NCI-H1048 (cell line): ENCODE data around the gene FXYD1.
A peak's percentile ranks its signal among the peaks of the same experiment; 100 is the strongest.

Experiments
- DNase-seq: peaks from one replicate; lab custom pipeline; 2025; lab: John Stamatoyannopoulos, UW

FXYD1 gene

DNA sequence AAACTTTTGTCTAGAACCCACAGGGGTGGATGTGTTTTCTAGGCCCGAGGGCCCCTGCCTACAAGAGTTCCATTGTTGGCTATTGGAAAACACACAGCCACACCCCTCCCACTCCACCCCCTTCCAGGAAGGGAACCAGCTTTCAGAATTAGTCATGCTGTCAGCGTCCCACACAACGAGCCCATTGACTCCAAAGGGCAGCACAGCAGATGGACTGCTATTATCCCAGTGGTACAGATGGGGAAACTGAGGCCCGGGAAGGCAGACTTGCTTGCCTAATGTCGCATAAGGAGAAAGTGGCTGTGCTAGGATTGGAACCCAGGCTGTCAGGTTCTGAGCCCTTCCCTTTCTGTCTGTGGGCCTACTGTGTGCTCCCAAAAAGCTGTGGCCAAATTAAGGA, 31.1 kb upstream of the FXYD1 start:
- DNase-seq, result no peak

DNA sequence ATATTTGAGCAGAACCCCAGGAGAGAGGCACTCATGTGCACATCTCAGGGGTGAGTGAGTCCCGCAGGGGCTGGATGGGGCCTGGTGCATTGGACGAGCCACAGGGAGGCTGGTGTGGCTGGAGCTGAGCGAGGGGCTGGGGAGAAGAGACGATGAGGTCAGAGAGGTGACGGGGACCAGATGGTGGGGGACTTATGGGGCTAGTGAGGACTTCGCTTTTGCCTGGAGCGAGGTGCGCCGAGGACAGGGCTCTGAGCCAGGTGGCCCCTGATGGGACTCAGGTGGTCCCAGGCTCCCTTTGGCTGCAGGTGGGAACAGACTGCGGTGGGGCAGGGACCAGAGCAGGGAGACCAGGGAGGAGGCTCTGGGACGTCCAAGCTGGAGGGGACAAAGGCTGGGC, 29.9 kb upstream of the FXYD1 start:
- DNase-seq, result no peak

DNA sequence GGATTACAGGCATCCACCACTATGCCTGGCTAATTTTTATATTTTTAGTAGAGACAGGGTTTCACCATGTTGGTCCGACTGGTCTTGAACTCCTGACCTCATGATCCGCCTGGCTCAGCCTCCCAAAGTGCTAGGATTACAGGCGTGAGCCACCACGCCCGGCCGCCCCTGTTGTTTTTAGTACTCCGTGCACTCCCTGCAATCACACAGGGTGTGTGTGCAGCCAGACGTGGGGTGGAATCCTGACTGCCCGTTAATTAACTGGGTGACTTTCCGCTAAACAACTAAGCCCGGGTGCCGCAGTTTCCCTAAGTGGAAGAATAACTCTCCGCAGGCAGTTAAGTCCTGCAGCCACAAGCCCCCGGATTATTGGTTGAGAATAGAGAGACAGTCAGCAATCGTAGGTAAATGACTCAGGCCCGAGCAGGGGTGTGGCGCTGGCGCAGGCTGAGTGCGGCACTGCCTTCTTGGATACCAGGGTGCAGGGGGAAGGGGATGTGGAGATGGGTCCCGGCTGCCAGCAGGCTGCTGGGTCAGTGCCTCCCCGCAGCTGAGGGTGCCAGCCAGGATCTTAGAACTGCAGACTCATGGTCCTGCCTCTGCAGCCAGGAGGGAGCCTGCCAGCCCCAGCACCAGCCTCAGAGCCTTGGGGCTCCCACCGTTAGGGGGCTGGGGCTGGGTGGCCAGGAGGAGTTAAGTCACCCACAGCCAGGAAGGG, 29.1 kb upstream of the FXYD1 start:
- no peak for DNase-seq

DNA sequence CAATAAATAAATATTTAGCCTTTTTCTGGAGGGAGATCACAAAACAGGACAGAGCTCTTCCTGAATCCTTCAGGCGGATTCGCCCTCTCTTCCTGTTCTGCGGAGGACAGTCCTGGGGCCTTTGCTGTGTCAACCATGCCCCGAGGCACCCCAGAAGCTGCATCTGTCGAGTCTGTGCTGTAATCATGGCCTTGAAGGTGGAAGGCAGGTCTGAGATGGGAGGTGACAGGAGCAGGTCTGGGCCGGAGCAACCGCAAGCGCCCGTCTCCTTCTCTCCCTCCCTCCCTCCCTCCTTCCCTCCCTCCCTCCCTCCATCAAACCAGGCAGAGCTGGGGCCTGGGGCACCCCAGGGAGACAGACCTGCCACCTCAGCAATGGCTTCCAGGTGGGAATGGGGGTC, 27.6 kb upstream of the FXYD1 start:
- DNase-seq, result no peak

DNA sequence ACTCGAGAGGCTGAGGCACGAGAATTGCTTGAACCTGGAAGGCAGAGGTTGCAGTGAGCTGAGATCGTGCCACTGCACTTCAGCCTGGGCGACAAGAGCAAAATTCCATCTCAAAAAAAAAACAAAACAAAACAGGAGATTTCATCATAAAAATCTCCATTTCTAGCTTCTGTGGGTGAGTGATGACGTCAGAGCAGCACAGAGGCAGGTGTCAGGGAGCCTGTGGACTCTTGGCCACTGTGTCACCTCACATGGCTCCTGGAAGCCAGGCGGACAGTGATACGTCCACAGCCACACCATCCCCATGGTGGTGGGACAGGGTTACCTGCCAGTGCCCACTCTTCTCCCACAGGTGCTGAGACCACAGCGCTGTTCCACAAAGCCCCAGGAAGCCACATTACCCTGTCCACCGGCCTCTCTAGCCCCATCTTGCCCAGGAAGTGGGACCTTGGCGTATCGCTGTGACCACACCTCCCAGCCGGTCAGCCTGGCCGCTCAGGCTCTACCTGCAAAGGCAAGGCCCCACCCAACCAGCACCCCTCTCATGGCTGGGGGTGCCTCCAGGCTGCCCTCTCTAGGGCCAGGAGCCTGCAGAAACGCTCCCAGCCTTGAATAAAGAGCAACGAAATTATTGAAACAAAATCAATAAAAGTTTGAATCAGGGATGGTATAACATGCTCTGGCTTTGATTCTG, 25.5 kb upstream of the FXYD1 start:
- no peak for DNase-seq

DNA sequence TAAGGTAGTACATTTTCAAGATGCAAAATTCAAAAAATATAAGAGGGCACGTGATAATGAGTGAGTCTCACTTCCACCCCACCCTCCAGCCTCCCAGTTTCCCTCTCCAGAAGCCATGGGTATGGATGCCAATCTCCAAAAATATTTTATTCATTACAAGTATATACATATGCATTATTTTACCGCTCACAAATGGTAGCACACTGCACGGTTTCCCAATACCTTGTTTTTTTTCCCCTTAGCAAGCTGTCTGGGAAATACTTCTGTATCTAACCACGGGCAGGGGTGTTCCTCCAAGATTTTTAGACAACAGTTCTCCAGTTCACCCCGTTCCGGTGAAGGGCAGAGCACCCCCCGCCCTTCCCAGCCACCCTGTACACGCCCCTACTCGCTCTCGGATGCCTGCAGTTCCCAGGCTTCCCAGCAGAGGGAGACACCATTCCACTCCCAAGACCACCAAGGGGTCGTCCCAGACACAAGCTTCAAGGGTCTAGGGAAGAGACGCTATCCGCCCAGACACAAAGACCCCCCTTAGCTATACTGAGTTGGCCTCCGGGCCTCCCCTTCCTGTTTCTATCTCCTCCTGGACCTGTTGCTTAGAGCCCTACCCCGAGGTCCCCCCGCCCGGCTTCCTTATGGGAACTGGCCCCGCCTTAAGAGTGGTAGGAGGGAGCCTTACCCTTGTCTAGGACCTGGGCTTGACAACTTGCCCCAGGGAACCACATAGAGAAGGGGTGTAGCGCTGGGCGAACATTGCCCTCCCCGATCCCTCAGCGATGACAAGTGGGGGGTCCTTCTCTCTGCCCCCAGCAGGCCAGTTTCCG, 24.1 kb upstream of the FXYD1 start:
- DNase-seq, result peak; percentile 29

DNA sequence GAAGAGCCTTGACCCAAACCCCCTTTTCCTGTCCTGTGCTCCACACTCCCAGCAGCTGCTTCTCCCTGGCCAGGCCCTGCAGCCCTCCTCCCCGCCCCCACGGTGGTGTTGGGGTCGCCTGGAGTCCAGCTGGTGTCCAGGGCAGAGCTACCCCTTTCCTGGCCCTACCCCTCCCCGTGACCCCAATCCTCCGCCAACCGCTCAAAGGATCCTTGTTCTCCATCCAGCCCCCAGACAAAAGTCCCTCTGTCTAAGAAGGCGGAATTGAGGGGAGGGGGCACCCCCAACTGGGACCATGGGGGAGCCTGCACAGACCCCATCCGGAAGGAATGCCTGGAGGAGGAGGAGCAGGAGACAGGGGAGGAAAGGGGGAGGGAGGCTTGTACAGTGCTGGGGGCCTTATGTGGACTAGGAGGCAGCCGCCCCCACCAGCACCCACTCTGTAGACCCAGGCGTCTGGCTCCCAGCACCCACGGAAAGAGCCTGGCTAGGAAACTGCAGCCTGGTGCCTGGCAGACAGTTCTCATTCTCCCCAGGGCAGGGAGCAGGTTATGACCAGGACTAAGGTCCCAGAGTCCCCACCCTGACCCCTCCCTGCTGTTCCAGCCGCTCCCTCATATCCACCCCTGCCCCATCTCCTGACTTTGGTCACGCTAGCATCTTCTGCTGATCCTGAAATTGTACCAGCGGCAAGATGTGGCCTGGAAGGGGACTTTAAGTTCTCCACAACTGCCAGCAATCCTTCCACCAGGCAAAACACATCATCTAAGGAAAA, 23.3 kb upstream of the FXYD1 start, which contains the start of gene FXYD3:
TSS of gene FXYD3 (plus strand) at position 647 of the 775 bp plus-strand sequence. CDS start 3,554 bp downstream, outside the sequence.
- no peak for DNase-seq

DNA sequence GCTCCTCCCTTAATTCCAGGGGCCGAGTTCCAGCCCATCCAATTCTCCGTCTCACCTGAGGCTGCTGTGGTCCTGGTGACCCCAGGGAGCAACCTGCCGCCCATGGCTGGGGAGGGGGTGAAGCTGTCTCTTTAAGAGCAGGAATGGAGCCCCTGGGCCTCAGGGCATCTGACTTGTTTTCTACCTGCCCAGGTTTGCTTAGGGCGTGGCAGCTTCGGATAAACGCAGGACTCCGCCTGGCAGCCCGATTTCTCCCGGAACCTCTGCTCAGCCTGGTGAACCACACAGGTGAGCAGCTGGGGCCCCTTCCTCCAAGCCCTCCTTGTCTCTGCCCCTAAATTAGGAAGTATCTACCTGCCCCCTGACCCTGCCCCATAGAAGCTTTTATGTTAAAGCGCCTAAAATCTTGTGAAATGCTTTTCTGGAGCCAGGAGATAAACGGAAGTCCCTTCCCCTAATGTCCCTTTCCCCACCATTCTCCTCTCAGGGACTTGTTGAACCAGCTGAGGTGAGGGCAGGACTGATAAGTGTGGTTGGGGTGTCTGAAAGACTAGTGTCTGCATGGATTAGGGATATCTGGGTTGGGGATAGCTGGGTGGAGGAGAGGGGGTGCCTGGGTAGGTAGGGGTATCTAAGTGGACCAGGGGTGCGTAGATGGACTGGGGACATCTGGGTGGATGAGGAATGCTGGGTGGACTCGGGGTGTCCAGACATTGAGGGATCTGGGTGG, 22.4 kb upstream of the FXYD1 start:
- no peak for DNase-seq

DNA sequence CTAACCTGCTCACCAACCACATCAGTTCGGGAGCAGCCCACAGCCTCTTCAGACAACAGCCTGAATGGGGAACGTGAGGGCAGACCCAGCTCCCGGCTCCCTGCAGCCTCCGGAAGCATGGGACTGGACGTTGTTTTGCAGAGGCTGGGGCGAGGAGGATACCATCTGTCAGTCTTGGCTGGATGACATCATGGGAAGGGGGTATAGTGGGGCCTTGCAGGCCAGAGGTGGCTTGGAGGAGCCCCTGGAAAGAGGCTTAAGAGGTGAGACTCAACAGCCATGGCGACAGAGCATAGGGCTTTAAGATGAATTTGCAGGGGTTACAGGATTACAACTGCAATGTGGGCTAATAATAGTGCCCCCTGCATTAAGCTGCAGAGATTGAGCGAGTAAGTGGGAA, 21.5 kb upstream of the FXYD1 start:
- DNase-seq, result no peak

DNA sequence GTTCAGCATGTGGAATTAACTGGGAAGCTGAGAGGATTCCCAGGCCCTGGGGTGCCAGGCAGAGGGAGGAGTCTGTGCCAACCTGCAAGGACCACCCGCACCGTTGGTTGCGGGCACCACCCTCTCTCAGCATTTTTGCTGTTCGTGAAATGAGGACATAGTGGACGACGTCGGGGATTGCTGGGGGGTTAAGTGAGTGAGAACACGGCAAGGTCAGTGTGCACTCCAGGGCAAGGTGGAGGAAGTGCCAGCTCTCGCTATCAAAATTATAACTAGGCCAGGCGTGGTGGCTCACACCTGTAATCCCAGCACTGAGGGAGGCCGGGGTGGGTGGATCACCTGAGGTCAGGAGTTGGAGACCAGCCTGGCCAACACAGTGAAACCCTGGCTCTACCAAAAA, 20.8 kb upstream of the FXYD1 start:
- no peak for DNase-seq

DNA sequence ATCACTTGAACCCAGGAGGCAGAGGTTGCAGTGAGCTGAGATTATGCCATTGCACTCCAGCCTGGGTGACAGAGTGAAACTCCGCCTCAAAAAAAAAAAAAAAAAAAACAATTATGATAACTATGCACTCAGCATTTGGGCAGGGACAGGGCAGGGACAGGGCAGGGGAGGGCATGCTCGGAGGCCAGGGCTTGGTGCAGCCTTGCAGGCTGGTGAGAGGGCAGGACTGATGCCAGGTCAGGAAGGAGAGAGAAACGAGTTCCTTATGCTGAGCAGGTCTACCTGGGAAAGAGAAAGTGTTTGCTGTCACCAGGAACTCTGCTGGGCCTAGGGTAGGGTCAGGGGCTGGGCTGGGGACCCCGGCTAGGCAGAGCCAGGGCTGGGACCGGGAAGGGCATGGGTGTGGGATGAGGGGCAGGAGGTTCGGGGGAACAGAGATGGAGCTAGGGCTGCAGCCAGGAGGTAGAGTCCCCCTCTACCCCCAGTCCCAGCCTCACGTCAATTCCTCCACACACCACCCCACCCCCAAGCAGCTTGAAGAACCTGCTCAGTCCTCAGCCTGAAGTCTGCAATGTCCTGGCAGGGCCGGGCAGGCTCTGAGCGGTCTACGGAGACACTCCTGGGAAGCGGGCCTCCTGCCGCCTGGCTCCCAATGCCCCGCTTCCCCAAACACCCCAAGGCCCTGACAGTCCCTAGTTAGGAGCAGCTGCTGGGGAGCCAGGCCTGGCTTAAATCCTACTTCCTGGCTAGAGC, 20.2 kb upstream of the FXYD1 start:
- no peak for DNase-seq

DNA sequence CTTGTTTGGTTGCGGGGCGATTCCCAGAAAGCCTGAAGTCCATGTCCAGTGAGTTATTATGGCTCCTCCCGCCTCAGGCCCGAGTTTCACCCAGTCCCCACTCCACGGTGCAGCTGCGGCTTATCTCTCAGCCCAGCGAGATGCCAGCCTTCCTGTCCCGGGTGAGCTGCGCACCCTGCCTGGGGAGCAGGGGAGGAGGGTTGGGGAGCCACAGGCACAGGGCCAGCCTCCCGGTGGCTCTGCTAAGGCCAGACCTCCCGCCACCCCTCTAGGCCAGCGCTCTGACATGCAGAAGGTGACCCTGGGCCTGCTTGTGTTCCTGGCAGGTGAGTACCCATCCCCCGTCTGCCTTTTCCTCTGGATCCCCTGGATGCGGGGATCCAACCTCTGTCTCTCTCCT, 19.5 kb upstream of the FXYD1 start:
- DNase-seq, result no peak

DNA sequence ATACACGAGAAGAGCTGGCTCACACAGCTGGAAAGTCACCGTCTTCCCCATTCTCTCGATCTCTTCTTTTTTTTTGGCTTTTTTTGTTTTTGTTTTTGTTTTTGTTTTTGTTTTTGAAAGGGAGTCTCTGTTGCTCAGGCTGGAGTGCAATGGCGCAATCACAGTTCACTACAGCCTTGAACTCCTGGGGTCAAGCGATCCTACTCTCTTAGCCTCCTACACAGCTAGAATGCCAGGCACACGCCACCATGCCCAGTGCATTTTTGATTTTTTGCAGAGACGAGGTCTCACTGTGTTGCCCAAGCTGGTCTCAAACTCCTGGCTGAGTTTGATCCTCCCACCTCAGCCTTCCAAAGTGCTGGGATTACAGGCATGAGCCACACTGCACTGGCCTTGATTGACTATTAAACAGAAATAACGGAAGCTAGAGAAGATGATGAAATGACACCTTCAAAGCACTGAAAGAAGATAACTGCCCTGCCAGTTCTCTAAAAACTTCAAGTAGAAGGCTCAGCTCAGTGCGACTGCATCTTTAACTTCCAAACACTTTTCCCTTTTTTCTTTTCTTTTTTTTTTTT, 19.0 kb upstream of the FXYD1 start:
- DNase-seq, result no peak

DNA sequence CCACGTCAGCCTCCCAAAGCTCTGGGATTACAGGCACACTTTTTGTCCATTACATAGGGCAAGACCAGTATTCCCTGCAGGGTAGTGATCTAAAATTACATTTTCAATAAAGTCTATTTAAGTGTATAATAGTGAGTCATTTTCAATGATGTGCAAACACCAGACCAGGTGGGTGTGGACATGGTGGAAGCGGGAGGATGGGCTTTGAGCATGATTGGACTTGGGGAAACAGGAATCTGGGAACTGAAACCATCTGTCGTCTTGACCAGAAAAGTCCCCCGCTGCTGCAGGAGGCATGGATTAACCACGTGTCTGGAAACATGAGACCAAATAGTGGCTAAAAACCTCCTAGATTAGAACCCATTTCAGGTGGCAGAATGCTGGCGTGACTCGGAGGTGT, 18.1 kb upstream of the FXYD1 start:
- DNase-seq, result no peak

DNA sequence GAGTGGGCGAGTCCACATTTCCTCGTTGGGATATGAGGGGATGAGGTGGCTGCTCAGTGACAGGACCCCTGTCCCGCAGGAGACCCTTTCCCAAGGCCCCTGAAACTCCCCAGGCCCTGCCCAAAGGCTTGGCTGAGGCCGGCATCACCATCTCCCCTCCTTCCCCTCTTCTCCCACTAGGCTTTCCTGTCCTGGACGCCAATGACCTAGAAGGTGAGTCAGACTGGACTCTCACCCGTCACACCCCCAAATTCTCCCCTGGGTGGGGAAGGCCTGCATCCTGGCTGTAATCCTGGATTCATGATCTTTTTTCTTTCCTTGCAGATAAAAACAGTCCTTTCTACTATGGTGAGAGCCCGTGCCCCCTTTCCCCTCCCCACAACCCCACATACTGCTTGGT, 17.7 kb upstream of the FXYD1 start:
- no peak for DNase-seq

DNA sequence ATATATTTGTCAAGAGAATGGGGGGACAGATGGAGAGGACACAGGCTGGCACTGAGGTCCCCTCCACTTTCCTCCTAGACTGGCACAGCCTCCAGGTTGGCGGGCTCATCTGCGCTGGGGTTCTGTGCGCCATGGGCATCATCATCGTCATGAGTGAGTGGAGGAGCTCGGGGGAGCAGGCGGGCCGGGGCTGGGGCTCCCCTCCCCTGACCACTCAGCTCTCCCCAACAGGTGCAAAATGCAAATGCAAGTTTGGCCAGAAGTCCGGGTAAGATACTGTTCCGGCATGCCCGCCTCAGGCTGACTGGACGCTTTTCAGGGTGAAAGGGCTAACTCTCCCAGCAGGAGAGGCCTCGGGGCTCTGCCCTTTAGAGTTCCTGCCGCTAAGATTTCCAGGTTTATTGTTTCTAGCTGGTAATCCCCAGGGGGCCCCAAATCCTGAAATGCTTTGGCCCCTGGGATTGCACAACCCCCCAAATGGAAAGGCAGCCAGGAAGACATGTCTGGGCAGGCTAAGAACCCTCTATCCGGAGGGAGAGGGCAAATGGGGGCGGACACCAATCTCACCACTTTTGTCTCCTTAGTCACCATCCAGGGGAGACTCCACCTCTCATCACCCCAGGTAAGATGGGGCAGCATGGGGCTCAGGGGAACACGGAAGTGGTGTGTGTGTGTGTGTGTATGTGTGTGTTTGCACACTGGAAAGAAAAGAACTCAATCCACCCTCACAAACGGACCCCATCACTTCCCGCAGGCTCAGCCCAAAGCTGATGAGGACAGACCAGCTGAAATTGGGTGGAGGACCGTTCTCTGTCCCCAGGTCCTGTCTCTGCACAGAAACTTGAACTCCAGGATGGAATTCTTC, 15.7 kb upstream of the FXYD1 start:
- no peak for DNase-seq

DNA sequence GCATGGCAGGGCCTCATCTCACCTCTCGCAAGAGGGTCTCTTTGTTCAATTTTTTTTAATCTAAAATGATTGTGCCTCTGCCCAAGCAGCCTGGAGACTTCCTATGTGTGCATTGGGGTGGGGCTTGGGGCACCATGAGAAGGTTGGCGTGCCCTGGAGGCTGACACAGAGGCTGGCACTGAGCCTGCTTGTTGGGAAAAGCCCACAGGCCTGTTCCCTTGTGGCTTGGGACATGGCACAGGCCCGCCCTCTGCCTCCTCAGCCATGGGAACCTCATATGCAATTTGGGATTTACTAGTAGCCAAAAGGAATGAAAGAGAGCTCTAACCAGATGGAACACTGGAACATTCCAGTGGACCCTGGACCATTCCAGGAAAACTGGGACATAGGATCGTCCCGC, 15.1 kb upstream of the FXYD1 start:
- DNase-seq, result no peak

DNA sequence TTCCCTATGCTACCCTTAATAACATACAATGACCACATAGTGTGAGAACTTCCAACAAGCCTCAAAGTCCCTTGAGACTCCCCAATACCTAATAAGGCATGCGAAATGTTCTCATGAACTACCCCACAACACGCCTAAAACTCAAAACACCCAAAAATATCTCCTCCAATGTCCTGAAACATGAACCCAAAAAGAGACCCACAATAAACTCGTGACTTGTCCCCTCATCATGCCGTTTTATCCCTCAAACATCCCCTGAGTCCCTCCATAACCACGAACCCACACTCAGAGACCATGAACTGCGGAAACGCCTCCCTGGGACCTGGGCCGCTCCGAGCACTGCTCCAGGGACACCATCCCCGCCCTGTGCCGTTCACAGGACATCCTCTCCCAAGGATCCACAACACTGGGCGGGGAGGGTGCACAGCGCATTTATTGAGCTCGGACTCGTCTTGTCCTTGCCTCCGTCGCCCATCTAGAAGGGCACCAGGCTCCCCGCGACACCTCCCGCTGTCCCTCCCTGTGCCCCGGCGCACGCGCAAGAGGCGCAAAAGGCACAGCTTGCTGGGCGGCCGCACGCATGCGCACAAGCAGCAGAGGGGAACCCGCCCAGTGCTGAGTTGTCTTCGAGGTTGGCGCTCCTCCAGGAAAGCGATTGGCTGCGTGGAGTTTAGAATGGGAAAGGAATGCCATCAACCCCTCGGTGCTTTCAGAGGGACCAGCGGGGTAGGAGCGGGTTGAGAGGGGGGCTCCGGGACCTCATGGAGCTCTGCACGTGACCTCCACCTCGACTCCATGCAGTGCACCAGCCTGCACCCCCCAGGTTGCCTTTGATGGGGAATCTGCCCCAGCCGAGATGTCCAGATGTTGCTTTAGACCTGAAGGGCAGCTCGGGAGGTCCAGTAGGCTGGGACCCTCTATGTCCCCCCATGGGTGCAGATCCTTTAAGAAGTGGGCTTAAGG, 14.2 kb upstream of the FXYD1 start:
- DNase-seq, result peak; percentile 75
